ENCODE results near the gene SEMA6B. TPM values are rescaled to one million over a fixed set of nuclear protein-coding genes. Genes with fewer than 3 reads are reported as not detected.

Gene SEMA6B
- total RNA-seq, 1 donor from 2014 or later, result 15.4 TPM

DNA sequence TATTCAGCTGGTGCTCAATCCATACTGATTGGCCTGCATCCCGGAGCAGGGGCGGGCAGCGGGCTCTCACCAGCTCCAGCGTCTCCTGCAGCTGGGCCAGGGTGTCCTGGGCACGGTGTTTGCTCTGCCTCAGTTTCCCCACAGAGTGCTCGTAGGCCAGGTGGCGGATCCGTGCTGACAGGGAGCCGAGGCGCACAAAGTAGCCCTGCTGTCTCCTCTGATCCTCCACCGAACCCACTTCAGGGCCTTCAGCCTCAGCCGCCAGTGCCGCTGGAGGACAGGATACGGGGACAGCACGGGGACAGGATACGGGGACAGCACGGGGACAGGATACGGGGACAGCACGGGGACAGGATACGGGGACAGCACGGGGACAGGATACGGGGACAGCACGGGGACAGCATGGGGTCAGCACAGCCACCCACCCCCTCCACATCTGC is 33.9 kb downstream of the SEMA6B start:
- no peak for DNase-seq

DNA sequence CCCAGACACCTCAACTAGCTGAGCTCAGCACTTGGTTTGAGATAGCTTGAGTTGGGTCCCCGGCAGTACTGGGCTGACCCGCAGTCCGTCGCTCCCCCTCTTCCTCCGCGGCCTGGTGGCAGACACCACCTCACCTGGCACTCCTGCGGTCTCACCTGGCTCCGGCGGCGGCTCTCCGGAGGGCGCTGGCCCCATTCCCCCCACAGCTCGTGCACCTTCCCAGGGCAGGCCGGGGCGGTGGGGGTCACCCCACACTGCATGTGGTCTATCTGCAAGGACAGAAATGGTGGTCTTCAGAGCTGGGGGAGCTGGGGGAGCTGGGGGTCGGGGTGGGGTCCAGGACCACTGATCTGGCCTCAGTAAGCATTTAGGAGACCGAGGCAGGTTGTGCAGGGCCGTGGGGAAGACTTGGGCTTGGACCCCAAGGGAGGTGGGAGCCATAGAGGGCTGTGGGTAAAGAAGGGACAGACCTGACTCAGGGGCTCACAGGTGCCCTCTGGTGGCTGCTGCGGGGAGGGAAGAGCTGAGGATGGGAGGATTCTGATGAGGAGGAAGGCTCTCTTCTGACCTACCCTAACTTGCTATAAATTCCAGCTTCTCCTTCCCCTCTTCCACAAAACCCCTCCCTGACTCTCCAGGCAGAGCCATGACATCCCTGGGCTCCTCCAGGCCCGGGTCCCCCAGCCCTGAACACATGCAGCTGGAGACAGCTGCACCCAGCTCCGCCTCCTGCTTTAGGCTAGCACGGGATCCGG is 34.5 kb downstream of the SEMA6B start:
- DNase-seq, result peak; percentile 70

DNA sequence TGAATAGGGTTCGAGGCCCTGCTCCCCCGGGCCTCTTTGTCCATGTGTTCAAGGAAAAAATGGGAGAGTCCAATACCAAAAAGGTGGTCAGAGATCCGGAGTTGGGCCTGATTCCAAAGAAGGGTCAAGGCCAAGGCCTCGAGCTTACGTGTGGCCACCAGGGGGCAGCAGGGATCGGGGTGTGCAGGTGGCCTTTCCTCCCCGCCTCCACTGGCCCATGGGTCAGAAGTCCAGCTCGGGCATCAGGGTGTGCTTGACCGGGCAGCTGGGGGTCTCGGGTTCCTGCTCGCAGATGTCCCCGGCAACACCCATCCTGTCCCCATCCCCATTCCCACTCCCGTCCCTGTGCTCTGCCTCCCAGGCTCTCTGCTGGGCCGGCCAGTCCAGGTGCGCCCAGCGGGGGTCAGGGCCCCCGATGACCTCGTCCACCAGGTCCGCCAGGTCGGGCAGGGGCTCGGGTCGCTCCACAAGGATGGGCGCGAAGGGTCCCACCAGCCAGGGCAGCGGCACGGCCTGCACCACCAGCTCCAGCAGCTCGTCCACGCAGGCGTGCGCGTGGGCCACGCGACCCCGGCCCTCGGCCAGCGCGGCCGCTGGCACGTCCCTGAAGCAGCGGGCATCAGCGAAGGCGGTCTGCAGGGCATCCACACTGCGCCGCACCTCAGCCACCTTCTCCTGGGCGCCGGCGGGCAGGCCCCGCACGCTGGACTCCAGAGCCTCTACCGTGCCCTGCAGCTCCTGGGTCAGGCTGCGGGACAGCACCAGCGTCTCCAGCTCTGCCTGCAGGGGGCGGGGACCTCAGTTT is 36.0 kb downstream of the SEMA6B start:
- DNase-seq, result no peak

DNA sequence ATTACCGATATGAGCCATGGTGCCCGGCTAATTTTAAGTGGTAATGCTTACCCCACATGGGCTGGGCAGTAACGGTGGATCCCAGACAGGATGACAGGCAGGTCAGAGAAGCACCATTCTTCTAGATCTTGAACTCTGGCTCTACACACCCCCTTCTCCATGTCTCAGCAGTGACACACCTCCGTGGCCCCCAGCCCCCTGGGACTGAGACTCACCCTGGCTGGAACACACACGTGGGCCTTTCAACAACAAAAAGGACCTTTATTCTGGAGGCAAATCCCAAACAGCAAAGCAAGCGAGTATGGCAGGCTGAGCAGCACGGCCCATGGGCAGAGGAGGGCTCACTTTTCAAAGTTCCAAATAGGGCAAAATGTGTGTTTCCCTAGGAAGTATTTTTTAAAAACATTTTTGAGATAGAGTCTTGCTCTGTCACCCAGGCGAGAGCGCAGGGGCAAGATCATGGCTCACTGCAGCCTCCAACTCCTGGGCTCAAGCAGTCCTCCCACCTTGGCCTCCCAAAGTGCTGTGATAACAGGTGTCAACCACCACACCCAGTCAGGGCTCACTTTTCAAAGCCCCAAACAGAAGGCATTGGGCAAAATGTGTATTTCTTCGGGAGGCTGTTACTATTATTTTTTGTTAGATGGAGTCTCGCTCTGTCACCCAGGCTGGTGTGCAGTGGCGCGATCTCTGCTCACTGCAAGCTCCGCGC is 37.0 kb downstream of the SEMA6B start:
- DNase-seq, result no peak

DNA sequence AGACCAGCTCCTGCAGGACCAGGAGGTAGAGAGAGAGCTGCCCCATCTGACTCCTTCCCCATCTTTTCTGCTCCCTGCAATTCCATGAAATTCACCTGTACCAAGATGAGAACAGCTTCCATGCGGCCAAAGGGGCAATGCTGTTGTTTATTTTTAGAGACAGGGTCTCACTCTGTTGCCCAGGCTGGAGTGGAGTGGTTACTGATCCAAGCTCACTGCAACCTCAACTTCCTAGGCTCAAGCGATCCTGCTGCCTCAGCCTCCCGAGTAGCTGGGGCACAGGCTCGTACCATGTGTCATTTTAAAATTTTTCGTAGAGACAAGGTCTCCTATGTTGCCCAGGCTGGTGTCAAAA is 37.6 kb downstream of the SEMA6B start:
- no peak for DNase-seq

DNA sequence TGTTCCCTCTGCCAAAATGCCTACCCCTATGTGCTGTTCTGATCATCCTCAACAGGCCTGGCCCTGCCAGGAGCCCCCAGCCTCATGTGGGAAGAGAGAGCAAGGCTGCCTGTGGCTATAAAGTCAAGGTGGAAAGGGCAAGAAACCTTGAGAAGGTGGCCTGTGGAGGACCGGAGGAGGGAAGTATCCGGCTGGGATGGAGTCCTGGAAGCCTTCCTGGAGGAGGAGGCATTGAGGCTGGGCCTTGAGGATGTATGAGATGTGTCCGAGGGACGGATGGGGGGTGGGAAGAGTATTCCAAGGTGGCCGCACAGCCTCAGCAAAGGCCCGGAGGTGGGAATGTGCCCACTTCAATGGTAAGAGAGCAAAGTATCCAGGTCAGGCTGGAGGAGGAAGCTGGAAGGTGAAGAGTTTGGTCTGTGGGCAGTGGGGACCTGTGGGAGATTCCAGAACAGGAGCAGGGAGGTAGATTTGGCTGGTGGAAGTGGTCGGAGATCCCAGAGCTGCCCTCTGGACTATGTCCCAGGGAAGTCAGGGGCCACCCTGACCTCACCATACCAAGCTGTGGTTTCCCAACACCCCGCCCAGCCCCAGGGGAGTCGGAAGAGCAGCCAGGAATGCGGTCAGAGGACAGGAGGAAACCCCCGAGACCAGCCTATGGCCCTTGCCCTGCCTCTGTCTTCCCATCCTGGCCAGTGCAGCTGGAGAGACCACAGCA is 38.2 kb downstream of the SEMA6B start:
- no peak for DNase-seq

DNA sequence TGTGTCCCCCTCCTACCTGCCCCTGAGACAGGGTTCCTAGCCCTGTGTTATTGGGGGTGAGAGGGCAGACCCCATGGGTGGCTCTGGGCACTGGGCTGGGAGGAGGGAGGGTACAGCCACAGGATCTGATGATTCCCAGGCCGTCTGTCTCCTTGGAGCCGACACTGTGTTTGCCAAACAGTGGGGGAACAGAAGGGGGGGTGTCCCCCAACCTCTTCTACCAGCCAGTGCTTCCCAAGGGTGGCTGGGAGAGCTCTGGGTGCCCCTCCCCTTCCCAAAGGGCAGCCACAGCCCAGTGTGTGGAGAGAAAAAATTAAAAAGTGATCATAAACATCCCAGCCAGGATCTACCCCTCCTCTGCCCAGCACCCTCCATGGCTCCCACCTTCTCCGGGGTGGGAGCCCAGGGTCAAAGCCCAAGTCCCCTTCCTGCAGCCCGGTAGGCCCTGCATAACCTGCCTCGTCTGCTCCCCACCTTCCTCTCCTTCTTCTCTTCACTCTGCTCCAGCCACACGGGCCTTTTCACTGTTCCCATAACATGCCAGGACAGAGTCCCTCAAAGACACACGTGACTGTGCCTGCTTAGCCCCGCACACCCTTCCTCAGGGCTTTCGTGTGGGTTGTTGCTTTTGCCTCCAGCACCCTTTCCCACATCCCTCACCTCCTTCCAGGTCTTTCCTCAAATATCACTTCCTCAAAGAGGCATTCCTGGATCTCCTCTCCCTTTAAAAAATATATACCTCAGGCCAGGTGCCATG is 39.8 kb downstream of the SEMA6B start:
- no peak for DNase-seq

DNA sequence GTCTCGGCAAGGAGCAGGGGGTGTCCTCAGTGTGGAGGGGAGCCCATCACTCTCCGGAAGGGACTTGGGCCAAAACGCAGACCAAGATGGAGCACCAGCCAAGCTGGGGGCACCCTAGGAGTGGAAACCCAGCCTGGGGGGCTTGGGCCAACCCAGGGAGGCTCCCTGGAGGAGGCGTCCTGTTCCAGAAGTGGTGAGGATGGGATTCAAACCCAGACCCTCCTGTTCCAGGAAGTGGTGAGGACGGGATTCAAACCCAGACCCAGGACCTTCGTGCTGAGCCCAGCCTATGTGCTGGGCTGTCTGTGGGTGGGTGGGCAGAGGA is 40.4 kb downstream of the SEMA6B start:
- DNase-seq, result no peak

DNA sequence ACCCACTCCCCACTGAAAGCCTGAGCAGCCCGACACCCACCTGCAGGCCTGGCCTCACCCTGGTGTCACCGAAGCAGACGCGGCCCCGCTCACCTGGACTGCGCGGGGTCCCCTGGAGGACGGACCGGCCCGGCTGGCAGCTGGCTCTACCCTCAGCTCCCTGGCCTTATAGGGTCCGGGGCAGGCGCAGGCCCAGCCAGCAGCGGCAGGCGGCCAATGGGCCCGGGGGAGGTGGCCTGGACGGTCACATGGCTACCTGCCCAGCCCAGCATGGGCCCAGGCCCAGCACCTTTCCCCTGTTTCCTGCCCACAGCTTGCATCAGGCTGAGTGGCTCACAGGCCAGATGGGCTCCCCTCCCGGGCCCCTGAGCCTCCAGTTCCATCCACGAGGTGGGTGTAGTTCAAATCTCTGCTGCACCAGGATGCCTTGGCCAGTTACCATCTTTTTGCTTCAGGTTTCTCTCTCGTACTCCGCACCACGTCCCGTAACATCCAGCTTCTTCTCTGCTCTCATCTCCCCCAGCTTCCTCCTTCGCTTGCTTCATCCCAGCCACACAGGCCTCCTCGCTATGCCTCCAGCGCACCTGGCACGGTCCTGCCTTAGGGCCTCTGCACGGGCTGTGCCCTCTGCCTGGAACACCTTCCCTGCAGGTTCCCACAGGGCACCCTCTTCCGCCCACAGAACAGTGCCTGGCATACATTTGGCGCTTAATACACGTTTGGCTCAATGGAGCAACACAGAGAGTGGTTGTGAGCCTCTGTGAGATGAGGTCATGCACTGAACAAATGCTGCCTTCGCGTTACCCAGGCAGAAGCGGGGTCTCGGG is 40.9 kb downstream of the SEMA6B start, which contains the start of gene PLIN4:
Gene PLIN4, minus strand, starts transcription at position 142 of the 827 bp plus-strand sequence. CDS start 214 bp downstream, outside the sequence.
- peak; percentile 47 for DNase-seq

DNA sequence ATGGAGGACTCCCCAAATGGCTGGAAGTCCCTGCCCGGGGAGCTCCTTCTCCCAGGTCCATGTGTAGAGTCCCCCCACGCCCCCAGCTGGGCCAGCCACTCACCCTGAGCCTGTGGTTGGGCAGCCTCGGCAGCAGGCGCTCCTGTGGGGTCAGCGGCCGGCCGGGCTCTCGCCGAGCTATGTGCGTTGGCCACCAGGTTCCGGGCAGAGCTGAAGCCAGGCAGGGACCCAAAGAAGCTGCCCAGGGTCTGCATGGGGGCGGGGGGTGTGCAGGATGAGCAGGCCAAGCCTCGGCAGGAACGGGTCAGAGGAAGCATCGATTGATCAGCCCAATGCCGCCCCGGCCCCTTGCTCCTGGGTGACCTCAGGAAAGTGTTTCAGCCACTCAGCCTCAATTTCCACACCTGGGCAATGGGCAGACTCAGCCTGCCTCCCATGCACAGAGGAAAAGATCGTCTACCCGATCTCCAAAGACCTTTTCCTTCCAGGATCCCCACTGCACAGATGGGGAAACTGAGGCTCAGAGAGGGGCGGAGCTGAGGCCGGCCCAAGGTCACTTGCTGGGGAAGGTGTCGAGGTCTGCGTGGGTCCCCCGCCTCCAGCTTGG is 41.9 kb downstream of the SEMA6B start:
- no peak for DNase-seq

DNA sequence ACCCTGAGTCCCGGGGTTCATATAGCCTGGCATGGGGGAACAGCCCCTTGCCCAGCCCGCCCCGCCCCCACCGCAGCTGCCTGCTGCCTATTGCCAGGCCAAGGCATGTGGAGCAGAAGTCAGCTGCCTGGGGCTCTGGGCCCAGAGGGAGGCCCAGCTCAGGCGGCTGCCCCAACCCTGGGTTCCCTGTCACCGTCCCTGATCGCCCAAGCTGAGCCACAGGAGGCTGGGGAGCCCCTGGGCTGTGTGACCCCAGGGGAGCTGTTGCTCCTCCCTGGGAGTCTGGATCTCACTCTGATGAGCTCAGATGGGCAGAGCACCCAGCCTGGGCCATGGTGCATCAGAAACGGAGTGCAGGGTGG is 42.6 kb downstream of the SEMA6B start:
- DNase-seq, result peak; percentile 64

DNA sequence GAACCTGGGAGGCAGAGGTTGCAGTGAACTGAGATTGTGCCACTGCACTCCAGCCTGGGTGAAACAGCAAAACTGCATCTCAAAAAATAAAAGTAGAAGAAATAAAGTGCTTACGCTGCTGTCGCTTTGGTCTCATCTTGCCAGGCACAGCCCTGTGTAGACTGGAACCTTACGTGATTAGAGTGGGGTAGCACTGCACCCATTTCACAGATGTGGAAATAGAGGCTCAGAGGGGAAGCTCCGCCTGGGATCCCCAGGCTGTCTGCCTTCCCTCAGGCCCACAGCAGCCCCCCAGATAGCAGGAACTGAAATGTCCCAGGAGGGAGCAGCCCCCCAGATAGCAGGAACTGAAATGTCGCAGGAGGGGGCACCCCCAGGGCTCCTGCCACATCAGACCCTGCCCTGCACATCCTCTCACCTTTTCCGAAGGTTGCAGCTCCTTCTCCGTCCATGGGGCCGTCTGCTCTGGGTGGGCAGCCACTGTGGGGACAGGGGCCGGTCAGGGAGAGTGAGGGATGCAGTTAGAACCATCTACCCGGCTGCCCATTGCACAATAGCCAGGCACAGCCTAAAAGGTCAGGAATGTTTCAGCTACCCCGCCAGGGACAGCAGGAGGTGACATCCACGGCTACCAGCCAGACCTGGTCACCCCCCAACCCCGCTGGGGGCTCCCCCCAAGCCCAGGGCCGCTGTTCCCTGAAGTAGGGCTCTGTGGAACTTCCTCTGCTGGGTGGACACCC is 43.1 kb downstream of the SEMA6B start:
- no peak for DNase-seq

DNA sequence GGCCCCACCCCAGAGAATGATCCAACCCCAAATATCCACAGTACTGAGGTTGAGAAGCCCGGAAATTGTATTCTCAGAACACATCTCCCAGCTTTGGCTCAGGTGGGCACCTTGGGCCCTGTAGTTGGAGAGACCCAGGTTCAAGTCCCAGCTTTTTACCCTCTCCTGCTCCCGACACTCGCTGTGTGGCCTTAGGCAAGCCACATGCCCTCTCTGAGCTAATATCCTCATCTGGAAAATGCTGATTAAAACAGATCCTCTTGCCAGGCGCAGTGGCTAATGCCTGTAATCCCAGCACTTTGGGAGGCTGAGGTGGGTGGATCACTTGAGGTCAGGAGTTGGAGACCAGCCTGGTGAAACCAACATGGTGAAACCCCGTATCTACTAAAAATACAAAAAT is 43.8 kb downstream of the SEMA6B start:
- DNase-seq, result no peak

DNA sequence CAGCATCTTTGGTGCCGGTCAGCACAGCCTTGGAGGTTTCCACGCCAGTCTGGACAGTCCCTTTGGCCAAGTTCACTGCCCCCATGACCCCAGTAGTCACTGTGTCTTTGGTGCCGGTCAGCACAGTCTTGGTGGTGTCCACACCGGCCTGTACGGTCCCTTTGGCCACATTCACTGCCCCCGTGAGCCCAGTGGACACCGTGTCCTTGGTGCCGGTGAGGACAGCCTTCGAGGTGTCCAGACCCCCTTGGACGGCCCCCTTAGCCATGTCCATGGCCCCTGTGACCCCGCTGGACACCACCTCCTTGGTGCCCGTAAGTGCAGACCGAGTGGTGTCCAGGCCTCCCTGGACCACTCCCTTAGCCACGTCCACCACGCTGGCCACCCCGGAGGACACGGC is 46.2 kb downstream of the SEMA6B start:
- no peak for DNase-seq

DNA sequence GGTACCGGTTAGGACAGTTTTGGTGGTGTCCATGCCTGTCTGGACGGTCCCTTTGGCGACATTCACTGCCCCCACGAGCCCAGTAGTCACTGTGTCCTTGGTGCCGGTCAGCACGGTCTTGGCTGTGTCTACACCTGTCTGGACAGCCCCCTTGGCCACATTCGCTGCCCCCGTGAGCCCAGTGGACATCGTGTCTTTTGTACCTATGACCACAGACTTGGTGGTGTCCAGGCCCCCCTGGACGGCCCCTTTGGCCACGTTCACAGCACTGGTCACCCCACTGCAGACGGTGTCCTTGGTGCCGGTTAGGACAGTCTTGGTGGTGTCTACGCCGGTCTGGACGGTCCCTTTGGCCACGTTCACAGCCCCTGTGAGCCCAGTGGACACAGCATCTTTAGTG is 47.4 kb downstream of the SEMA6B start:
- DNase-seq, result no peak

DNA sequence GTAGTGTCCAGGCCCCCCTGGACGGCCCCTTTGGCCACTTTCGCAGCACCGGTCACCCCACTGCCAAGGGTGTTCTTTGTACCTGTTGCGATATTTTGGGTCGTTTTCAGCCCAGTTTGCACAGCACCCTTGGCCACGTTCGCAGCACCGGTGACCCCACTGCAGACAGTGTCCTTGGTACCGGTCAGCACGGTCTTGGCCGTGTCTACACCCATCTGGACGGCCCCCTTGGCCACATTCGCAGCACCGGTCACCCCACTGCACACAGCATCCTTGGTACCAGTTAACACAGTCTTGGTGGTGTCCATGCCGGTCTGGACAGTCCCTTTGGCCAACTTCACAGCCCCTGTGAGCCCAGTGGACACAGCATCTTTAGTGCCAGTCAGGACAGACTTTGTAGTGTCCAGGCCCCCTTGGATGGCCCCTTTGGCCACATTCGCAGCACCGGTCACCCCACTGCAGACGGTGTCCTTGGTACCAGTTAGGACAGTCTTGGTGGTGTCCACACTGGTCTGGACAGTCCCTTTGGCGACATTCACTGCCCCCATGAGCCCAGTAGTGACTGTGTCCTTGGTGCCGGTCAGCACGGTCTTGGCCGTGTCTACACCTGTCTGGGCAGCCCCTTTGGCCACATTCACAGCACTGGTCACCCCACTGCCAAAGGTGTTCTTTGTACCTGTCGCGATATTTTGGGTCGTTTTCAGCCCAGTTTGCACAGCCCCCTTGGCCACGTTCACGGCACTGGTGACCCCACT is 48.0 kb downstream of the SEMA6B start:
- no peak for DNase-seq

DNA sequence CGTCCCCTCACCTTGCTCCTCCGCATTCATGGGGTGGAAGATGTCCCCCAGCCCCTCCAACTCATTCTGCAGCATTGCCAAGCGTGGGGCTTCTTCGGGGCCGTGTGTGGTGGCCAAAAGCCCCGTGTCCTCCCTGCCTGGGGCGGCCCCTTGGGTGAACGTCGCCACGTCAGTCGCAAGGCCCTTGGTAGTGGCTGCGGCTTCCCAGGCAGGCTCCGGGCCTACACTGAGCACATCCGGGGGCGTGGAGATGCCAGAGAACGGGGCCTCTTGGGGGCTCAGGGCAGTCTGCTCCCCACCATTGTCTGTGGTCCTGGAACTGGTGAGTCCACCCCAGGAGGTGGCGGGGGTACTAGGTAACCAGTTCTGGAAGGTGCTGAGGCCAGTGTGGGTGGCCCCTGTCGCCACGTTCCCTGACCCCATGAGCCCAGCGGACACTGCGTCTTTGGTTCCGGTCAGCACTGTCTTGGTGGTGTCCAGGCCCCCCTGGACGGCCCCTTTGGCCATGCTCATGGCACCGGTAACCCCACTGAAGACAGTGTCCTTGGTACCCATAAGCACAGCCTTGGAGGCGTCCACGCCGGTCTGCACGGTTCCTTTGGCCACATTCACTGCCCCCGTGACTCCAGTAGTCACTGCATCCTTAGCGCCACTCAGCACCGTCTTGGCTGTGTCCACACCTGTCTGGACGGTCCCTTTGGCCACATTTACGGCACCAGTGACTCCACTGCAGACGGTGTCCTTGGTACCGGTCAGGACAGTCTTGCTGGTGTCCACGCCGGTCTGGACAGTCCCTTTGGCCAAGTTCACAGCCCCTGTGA is 48.8 kb downstream of the SEMA6B start:
- no peak for DNase-seq

DNA sequence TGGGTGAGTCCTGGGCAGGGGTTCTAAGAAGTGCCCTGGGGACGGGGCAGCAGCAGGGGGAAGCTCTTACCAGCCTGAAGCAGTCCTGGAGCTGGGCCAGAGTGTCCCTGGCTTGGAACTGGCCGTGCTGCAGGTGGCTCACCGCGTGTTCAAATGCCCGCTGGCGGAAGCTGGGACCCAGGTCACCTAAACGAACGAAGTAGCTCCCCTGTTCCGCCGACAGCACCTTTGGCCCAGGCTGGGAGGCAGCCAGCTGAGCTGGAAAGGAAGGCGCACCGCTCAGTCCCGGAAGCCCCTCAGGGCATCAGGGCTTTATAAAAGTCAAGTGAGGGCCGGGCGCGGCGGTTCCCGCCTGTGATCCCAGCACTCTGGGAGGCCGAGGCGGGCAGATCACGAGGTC is 50.8 kb downstream of the SEMA6B start:
- no peak for DNase-seq

Measured in tongue (tissue), 2 donors.